GM06990 (cell line): ENCODE results near the gene ETV6.

ENCODE experiments used
- DNase-seq: peaks from one replicate; pipeline ENCODE4 v3.0.0-alpha.2; 2011; ENCODE audit not compliant: insufficient read length; ENCODE audit errors: extremely low read depth
- H3K27me3 ChIP-seq: replicated peaks from 2 replicates; pipeline ENCODE4 v1.6.0; 2011; ENCODE audit warnings: low read length; ENCODE audit not compliant: control insufficient read depth, insufficient read depth
- H3K36me3 ChIP-seq: 2 replicates; pipeline ENCODE4 v1.5.1; 2011; ENCODE audit warnings: low read length; ENCODE audit not compliant: control insufficient read depth, insufficient read depth
- H3K4me3 ChIP-seq: replicated peaks from 2 replicates; pipeline ENCODE4 v1.5.1; 2011; ENCODE audit warnings: low read depth, mild to moderate bottlenecking, control low read depth, low read length
- CTCF ChIP-seq: IDR thresholded peaks from 2 replicates; pipeline ENCODE4 v1.5.1; 2011; ENCODE audit warnings: low read length, control low read depth, mild to moderate bottlenecking, inconsistent platforms; ENCODE audit not compliant: insufficient read depth, poor library complexity, severe bottlenecking

ETV6 gene

GRCh38 chr12:11891754-11892386 lies 242.4 kb downstream of the ETV6 start:
- Histone ChIP-seq H3K36me3 (peaks cover 34% of the 10 kb centered on the region), H3K4me3 (no peak overlapping the region), H3K27me3 (no peaks in the 10 kb centered on the region)
- no peak for TF ChIP-seq CTCF
- DNase-seq, result no peak

- Histone ChIP-seq H3K4me3 (no peak overlapping the region), H3K36me3 (peaks cover 26% of the 10 kb centered on the region), H3K27me3 (no peaks in the 10 kb centered on the region)
- DNase-seq, result no peak
- TF ChIP-seq CTCF, result no peak
These were observed 244.5 kb downstream of the ETV6 start for GRCh38 chr12:11893998-11894397.

- peaks cover 26% of the 10 kb centered on the region for H3K36me3 ChIP-seq
- H3K27me3 ChIP-seq, result no peaks in the 10 kb centered on the region
- no peak overlapping the region for H3K4me3 ChIP-seq
- no peak for TF ChIP-seq CTCF
- DNase-seq, result no peak
These were observed 245.4 kb downstream of the ETV6 start for GRCh38 chr12:11894890-11895289.

GRCh38 chr12:11895421-11896078 lies 246.1 kb downstream of the ETV6 start:
- TF ChIP-seq CTCF, result no peak
- DNase-seq, result no peak
- H3K4me3 ChIP-seq, result no peak overlapping the region
- peaks cover 24% of the 10 kb centered on the region for H3K36me3 ChIP-seq
- no peaks in the 10 kb centered on the region for H3K27me3 ChIP-seq

GRCh38 chr12:11896417-11896929 lies 247.0 kb downstream of the ETV6 start:
- DNase-seq, result no peak
- peaks cover 20% of the 10 kb centered on the region for H3K36me3 ChIP-seq
- no peaks in the 10 kb centered on the region for H3K27me3 ChIP-seq
- no peak overlapping the region for H3K4me3 ChIP-seq
- TF ChIP-seq CTCF, result no peak
